Nephron (organoid): Measurements from ENCODE around the gene TTLL13.
"Not testable (repeated sequence)": the region's sequence is repeated elsewhere in the genome, so short reads cannot be mapped to it uniquely, and the experiment has no call there.

Experiments used
- H3K27ac Mint-ChIP-seq, 3 experiments: 2 replicates each; pipeline ENCODE4 v1.8.0; 2020; ENCODE audit warnings: mixed read lengths in 3 of 3, mild to moderate bottlenecking in 2 of 3, moderate library complexity in 1 of 3
- H3K27me3 Mint-ChIP-seq: 2 replicates; pipeline ENCODE4 v1.8.0; 2021; ENCODE audit warnings: low read depth, mild to moderate bottlenecking, moderate library complexity, mixed read lengths
- H3K36me3 Mint-ChIP-seq: 2 replicates; pipeline ENCODE4 v1.8.0; 2020; ENCODE audit warnings: low read depth, mixed read lengths
- H3K4me1 Mint-ChIP-seq: 2 replicates; pipeline ENCODE4 v1.8.0; 2020; ENCODE audit warnings: mixed read lengths
- H3K4me3 Mint-ChIP-seq, 3 experiments: 2 replicates each; pipeline ENCODE4 v1.8.0; 2020; ENCODE audit warnings: mild to moderate bottlenecking in 3 of 3, mixed read lengths in 3 of 3, moderate library complexity in 2 of 3
- H3K9me3 Mint-ChIP-seq: 2 replicates; pipeline ENCODE4 v1.8.0; 2020; ENCODE audit warnings: mixed read lengths
- CTCF ChIP-seq, 3 experiments: fragments of 200-600 bp; sonication (generic); IDR thresholded peaks; one replicate each; pipeline ENCODE4 v1.5.0; 2021; ENCODE audit warnings: antibody characterized with exemption in 3 of 3; ENCODE audit not compliant: unreplicated experiment in 3 of 3

Gene TTLL13

GRCh38 chr15:90271459-90272166 is 22.3 kb downstream of the TTLL13 start:
- TF ChIP-seq CTCF (IDR thresholded peaks at IDR 0.05; ENCODE audit: unreplicated experiment in 3 of 3), result no peak
- Mint-ChIP-seq H3K27me3 (no peaks in the 10 kb centered on the region), H3K4me3 (no peak overlapping the region), H3K27ac (no peak overlapping the region), H3K36me3 (peaks cover 72% of the 10 kb centered on the region), H3K4me1 (peaks cover 31% of the 10 kb centered on the region), H3K9me3 (no peaks in the 10 kb centered on the region)

DNA sequence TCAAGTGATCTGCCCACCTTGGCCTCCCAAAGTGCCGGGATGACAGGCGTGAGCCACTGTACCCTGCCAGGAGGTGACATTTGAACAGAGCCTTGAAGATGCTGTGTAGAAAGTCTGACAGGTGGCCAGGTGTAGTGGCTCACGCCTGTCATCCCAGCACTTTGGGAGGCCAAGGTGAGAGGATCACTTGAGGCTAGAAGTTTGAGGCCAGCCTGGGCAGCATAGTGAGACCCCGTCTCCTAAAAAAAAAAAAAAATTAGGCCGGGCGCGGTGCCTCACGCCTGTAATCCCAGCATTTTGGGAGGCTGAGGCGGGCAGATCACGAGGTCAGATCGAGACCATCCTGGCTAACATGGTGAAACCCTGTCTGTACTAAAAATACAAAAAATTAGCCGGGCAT is 29.1 kb downstream of the TTLL13 start:
- not testable (repeated sequence) for H3K4me1 Mint-ChIP-seq, H3K4me3 Mint-ChIP-seq, H3K9me3 Mint-ChIP-seq, H3K27me3 Mint-ChIP-seq, H3K27ac Mint-ChIP-seq
- H3K36me3 Mint-ChIP-seq, result peaks cover 30% of the 10 kb centered on the region

DNA sequence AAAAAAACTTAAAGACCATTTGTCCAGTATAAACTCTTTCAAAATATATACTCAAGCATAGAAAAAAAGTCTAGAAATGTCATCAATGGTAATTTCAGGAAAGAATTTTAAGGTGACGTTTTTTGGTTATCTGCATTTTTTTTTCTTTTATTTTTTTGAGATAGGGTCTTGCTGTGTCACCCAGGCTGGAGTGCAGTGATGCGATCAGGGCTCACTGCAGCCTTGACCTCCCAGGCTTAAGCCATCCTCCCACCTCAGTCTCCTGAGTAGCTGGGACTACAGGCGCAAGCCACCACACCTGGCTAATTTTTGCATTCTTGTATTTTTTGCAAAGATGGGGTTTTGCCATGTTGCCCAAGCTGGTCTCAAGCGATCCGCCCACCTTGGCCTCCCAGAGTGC is 31.4 kb downstream of the TTLL13 start:
- not testable (repeated sequence) for H3K27me3 Mint-ChIP-seq, H3K27ac Mint-ChIP-seq, H3K9me3 Mint-ChIP-seq, H3K4me3 Mint-ChIP-seq, H3K4me1 Mint-ChIP-seq
- H3K36me3 Mint-ChIP-seq, result peaks cover 13% of the 10 kb centered on the region

DNA sequence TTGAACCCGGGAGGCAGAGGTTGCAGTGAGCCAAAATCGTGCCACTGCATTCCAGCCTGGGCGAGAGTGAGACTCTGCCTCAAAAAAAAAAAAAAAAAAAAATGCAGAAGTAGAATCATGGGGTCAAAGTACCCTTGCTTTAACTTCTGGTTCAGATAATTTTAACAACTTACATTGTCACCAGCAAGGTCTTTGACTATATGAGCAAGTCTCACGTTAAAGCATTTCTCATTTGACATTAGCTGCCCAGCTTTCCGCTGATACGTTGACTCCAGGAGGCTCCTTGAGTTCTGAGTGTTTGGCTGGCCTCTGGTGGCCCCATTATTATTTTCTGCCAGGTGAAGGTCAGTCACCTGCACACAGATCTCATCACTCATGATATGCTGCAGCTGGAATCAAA is 32.3 kb downstream of the TTLL13 start:
- H3K27ac Mint-ChIP-seq, H3K4me3 Mint-ChIP-seq, H3K4me1 Mint-ChIP-seq: not testable (repeated sequence)

GRCh38 chr15:90286678-90287077 is 37.3 kb downstream of the TTLL13 start:
- Mint-ChIP-seq H3K27me3 (no peaks in the 10 kb centered on the region), H3K36me3 (peaks cover 3% of the 10 kb centered on the region), H3K4me1 (peaks cover 4% of the 10 kb centered on the region), H3K9me3 (no peaks in the 10 kb centered on the region), H3K4me3 (no peak overlapping the region), H3K27ac (no peak overlapping the region)
- TF ChIP-seq CTCF (IDR thresholded peaks at IDR 0.05; ENCODE audit: unreplicated experiment in 3 of 3), result peak; percentile 29 to 42 (median 34)

More for the DNA sequence above, 32.3 kb downstream of the TTLL13 start:
- H3K27me3 Mint-ChIP-seq, H3K36me3 Mint-ChIP-seq, H3K9me3 Mint-ChIP-seq: not testable (repeated sequence)

GRCh38 chr15:90287101-90287500 is 37.7 kb downstream of the TTLL13 start:
- H3K36me3 Mint-ChIP-seq, result peaks cover 3% of the 10 kb centered on the region
- no peak for TF ChIP-seq CTCF (IDR thresholded peaks at IDR 0.05; ENCODE audit: unreplicated experiment in 3 of 3)
- H3K9me3 Mint-ChIP-seq, result no peaks in the 10 kb centered on the region
- H3K4me3 Mint-ChIP-seq, result no peak overlapping the region
- no peak overlapping the region for H3K27ac Mint-ChIP-seq
- no peaks in the 10 kb centered on the region for H3K27me3 Mint-ChIP-seq
- H3K4me1 Mint-ChIP-seq, result peaks cover 4% of the 10 kb centered on the region

DNA sequence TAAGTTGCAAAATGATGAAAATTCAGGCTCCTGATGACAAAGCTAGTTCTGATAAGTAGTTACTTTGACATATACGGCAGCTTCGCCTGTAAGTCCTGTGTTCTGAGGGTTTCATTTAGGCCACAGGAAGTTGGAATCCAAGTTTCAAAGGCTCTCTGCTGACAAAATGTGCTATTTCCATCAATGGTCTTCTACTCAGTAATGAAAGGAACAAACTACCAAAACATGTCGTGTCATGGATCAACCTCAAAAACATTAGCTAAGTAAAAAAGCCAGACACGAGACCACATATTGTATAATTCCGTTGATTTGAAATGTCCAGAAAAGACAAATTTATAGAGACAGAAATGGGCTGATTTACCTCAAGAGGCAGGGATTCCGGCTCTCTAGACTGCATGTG is 38.6 kb downstream of the TTLL13 start:
- Mint-ChIP-seq H3K27ac (no peak overlapping the region), H3K36me3 (peaks cover 3% of the 10 kb centered on the region), H3K9me3 (no peaks in the 10 kb centered on the region), H3K4me1 (peaks cover 4% of the 10 kb centered on the region), H3K4me3 (no peak overlapping the region), H3K27me3 (no peaks in the 10 kb centered on the region)
- no peak for TF ChIP-seq CTCF (IDR thresholded peaks at IDR 0.05; ENCODE audit: unreplicated experiment in 3 of 3)
